GM12872 (cell line): Measurements from ENCODE around the gene ZNF429.

Experiments used
- TF ChIP-seq, protein P1 (sequence below): IDR thresholded peaks from 3 replicates; pipeline ENCODE4 v1.5.1; 2011; ENCODE audit warnings: low read depth, mild to moderate bottlenecking, low read length, moderate library complexity; ENCODE audit not compliant: insufficient read depth

ZNF429 gene

GRCh38 chr19:21559444-21559843 is 54.0 kb downstream of the ZNF429 start:
- TF ChIP-seq, protein P1, sequence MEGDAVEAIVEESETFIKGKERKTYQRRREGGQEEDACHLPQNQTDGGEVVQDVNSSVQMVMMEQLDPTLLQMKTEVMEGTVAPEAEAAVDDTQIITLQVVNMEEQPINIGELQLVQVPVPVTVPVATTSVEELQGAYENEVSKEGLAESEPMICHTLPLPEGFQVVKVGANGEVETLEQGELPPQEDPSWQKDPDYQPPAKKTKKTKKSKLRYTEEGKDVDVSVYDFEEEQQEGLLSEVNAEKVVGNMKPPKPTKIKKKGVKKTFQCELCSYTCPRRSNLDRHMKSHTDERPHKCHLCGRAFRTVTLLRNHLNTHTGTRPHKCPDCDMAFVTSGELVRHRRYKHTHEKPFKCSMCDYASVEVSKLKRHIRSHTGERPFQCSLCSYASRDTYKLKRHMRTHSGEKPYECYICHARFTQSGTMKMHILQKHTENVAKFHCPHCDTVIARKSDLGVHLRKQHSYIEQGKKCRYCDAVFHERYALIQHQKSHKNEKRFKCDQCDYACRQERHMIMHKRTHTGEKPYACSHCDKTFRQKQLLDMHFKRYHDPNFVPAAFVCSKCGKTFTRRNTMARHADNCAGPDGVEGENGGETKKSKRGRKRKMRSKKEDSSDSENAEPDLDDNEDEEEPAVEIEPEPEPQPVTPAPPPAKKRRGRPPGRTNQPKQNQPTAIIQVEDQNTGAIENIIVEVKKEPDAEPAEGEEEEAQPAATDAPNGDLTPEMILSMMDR = no peak

GRCh38 chr19:21564406-21564805 is 59.0 kb downstream of the ZNF429 start:
- TF ChIP-seq, protein P1 = no peak

- TF ChIP-seq, protein P1 = no peak
Observed at GRCh38 chr19:21566073-21566472, 60.7 kb downstream of the ZNF429 start.

- TF ChIP-seq, protein P1 = no peak
Observed at GRCh38 chr19:21568816-21569493, 63.6 kb downstream of the ZNF429 start.

GRCh38 chr19:21569494-21569865 is 64.1 kb downstream of the ZNF429 start:
- TF ChIP-seq, protein P1 = no peak

DNA sequence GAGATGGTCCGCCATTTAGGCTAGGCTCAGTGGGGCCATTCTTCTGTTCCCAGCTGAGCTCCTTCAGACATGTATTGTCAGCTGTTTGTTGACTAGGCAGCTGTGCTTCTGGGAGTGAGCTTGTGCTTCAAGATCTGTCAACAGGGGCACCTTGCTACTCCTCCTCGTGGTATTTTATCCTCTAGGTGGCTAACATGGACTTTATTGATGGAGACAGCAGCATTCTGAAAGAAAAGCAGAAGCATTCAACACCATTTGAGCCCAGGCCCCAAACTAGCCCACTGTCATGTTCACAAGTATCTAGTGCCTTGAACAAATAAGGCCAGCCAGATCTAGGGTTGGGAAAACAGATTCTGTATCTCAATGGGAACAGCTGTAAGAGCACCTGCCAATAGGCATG is 65.9 kb downstream of the ZNF429 start:
- TF ChIP-seq, protein P1 = no peak

- TF ChIP-seq, protein P1 = no peak
Observed at GRCh38 chr19:21574607-21575006, 69.2 kb downstream of the ZNF429 start.
